ENCODE measurements around the gene TRIM67.

- TF ChIP-seq POLR2AphosphoS5 (IDR thresholded peaks at IDR 0.05) (no peak), CTCF (IDR thresholded peaks at IDR 0.05 in 8 of 11, conservative IDR thresholded peaks at IDR 0.05 in 3 of 11) (no peak), POLR2A (IDR thresholded peaks at IDR 0.05) (no peak)
Observed at GRCh38 chr1:231116738-231117137, 45.1 kb upstream of the TRIM67 start.
